ENCODE measurements around the gene DVL1.
A peak's percentile ranks its signal among the peaks of the same experiment; 100 is the strongest.

DNA sequence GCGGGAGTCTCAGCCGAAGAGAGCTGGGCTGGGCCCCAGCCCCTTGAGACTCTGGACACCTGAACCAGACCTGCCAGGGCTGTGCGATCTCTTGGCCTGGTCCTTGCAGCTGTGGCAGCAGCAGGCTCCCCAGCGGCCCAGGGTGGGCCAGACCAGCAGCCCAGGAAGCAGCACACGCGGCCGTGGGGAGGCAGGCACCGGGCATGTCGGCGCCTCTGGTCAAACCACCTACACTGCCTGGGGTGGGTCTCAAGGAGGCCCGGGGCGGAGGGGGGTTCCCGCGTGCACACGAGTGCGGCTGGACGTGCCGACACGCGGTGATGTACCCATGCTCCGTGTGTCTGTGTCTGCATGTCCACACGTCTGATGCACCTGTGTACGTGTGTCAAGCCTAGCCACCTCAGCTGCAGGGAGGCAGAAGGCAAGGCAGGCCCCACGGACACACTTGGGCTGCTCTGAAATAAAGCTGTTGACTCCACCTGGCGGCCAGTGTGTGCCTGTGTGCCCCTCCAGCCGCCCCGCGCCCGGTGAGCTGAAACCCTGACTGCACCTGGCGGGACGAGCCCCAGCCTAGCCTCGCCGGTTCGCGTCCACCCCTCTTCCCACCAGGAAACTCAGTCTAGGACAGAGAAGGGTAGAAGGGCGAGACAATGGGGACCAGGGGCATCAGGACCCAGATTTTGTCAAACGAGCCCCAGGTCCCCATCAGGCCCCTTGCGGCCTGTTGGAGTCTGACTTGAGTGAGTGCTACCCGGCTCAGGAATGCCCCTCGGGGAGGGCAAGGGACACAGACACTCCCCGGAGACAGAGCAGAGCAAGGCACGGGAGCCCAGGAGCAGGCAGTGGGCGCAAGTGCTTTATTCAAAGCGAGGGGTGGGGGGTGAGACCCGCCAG is 57.4 kb downstream of the DVL1 start:
- TF ChIP-seq, protein P1, sequence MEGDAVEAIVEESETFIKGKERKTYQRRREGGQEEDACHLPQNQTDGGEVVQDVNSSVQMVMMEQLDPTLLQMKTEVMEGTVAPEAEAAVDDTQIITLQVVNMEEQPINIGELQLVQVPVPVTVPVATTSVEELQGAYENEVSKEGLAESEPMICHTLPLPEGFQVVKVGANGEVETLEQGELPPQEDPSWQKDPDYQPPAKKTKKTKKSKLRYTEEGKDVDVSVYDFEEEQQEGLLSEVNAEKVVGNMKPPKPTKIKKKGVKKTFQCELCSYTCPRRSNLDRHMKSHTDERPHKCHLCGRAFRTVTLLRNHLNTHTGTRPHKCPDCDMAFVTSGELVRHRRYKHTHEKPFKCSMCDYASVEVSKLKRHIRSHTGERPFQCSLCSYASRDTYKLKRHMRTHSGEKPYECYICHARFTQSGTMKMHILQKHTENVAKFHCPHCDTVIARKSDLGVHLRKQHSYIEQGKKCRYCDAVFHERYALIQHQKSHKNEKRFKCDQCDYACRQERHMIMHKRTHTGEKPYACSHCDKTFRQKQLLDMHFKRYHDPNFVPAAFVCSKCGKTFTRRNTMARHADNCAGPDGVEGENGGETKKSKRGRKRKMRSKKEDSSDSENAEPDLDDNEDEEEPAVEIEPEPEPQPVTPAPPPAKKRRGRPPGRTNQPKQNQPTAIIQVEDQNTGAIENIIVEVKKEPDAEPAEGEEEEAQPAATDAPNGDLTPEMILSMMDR (IDR thresholded peaks at IDR 0.05; ENCODE audit: low read depth, low read length), result peak; percentile 62
- TF ChIP-seq EZH2phosphoT487 (IDR thresholded peaks at IDR 0.05; ENCODE audit: low read depth), result no peak

All from OCI-LY3 (cell line).